ENCODE measurements around the gene MCF2L.

The MCF2L gene

GRCh38 chr13:113120300-113121182 is 151.5 kb downstream of the MCF2L start:
- FAIRE-seq (no peak), DNase-seq (ENCODE audit: insufficient read length, low spot score) (no peak)
- no peak for TF ChIP-seq TAF1 (IDR thresholded peaks at IDR 0.05; ENCODE audit: low read depth, low read length)
- no peak for TF ChIP-seq PAX5 (IDR thresholded peaks at IDR 0.05; ENCODE audit: insufficient read depth, low read length, severe bottlenecking)
- TF ChIP-seq POLR2A (IDR thresholded peaks at IDR 0.05; ENCODE audit: low read depth, low read length), result no peak
- no peak for TF ChIP-seq SPI1 (IDR thresholded peaks at IDR 0.05; ENCODE audit: low read depth, low read length)
- TF ChIP-seq POU2F2 (IDR thresholded peaks at IDR 0.05; ENCODE audit: low read depth, low read length), result no peak
- TF ChIP-seq POLR2AphosphoS5 (IDR thresholded peaks at IDR 0.05; ENCODE audit: low read depth, low read length), result no peak

- FAIRE-seq (no peak), DNase-seq (ENCODE audit: insufficient read length, low spot score) (no peak)
- no peak for TF ChIP-seq TAF1 (IDR thresholded peaks at IDR 0.05; ENCODE audit: low read depth, low read length)
- no peak for TF ChIP-seq POU2F2 (IDR thresholded peaks at IDR 0.05; ENCODE audit: low read depth, low read length)
- no peak for TF ChIP-seq SPI1 (IDR thresholded peaks at IDR 0.05; ENCODE audit: low read depth, low read length)
- no peak for TF ChIP-seq POLR2A (IDR thresholded peaks at IDR 0.05; ENCODE audit: low read depth, low read length)
- TF ChIP-seq POLR2AphosphoS5 (IDR thresholded peaks at IDR 0.05; ENCODE audit: low read depth, low read length), result no peak
- TF ChIP-seq PAX5 (IDR thresholded peaks at IDR 0.05; ENCODE audit: insufficient read depth, low read length, severe bottlenecking), result no peak
These were observed 152.3 kb downstream of the MCF2L start for GRCh38 chr13:113121183-113121927.

- FAIRE-seq (no peak), DNase-seq (ENCODE audit: insufficient read length, low spot score) (no peak)
- TF ChIP-seq TAF1 (IDR thresholded peaks at IDR 0.05; ENCODE audit: low read depth, low read length) (no peak), PAX5 (IDR thresholded peaks at IDR 0.05; ENCODE audit: insufficient read depth, low read length, severe bottlenecking) (no peak), POLR2A (IDR thresholded peaks at IDR 0.05; ENCODE audit: low read depth, low read length) (no peak), POU2F2 (IDR thresholded peaks at IDR 0.05; ENCODE audit: low read depth, low read length) (no peak), POLR2AphosphoS5 (IDR thresholded peaks at IDR 0.05; ENCODE audit: low read depth, low read length) (no peak), SPI1 (IDR thresholded peaks at IDR 0.05; ENCODE audit: low read depth, low read length) (no peak)
These were observed 153.0 kb downstream of the MCF2L start for GRCh38 chr13:113121928-113122471.

DNA sequence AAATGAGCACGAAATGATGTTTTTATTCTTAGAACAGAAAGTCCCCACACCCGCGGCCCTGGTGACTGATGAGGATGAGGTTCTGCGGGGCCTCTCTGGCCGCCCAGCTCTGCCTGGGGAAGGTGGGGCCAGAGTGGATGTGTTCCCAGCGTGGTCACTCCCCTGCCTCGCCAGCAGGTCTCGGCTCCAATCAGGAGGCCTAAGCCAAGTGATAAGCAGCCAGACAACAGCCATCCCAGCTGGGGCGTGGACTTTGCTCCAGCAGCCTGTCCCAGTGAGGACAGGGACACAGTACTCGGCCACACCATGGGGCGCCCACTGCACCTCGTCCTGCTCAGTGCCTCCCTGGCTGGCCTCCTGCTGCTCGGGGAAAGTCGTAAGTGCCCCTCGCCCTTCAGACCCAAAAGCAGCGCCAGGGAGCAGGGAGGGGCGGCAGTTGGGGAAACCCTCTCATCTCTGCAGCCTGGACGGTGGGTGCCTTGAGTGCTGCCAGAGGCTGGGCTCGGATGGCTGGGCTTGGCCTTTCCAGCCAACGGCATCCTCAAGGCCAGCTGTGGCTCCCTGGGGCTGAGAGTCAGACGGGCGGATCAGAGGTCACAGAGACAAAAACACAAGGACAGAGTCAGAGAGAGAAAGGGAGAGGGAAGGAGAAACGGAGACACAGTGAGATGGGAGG is 153.7 kb downstream of the MCF2L start, which contains the start of gene F10:
Gene F10, plus strand, starts transcription at position 250 of the 676 bp plus-strand sequence. Its CDS starts 57 bp downstream, at position 307.
- no peak for DNase-seq (ENCODE audit: insufficient read length, low spot score)
- no peak for TF ChIP-seq POU2F2 (IDR thresholded peaks at IDR 0.05; ENCODE audit: low read depth, low read length)
- no peak for TF ChIP-seq SPI1 (IDR thresholded peaks at IDR 0.05; ENCODE audit: low read depth, low read length)
- no peak for TF ChIP-seq TAF1 (IDR thresholded peaks at IDR 0.05; ENCODE audit: low read depth, low read length)
- TF ChIP-seq POLR2AphosphoS5 (IDR thresholded peaks at IDR 0.05; ENCODE audit: low read depth, low read length), result no peak
- TF ChIP-seq PAX5 (IDR thresholded peaks at IDR 0.05; ENCODE audit: insufficient read depth, low read length, severe bottlenecking), result no peak
- TF ChIP-seq POLR2A (IDR thresholded peaks at IDR 0.05; ENCODE audit: low read depth, low read length), result no peak
- FAIRE-seq, result no peak

- FAIRE-seq, result no peak
- TF ChIP-seq POLR2AphosphoS5 (IDR thresholded peaks at IDR 0.05; ENCODE audit: low read depth, low read length), result no peak
- TF ChIP-seq SPI1 (IDR thresholded peaks at IDR 0.05; ENCODE audit: low read depth, low read length), result no peak
- no peak for TF ChIP-seq TAF1 (IDR thresholded peaks at IDR 0.05; ENCODE audit: low read depth, low read length)
- TF ChIP-seq POU2F2 (IDR thresholded peaks at IDR 0.05; ENCODE audit: low read depth, low read length), result no peak
- no peak for TF ChIP-seq POLR2A (IDR thresholded peaks at IDR 0.05; ENCODE audit: low read depth, low read length)
- no peak for TF ChIP-seq PAX5 (IDR thresholded peaks at IDR 0.05; ENCODE audit: insufficient read depth, low read length, severe bottlenecking)
- DNase-seq (ENCODE audit: insufficient read length, low spot score), result no peak
These were observed 154.5 kb downstream of the MCF2L start for GRCh38 chr13:113123226-113124201.

- no peak for DNase-seq (ENCODE audit: insufficient read length, low spot score)
- TF ChIP-seq POU2F2 (IDR thresholded peaks at IDR 0.05; ENCODE audit: low read depth, low read length) (no peak), SPI1 (IDR thresholded peaks at IDR 0.05; ENCODE audit: low read depth, low read length) (no peak), POLR2AphosphoS5 (IDR thresholded peaks at IDR 0.05; ENCODE audit: low read depth, low read length) (no peak), TAF1 (IDR thresholded peaks at IDR 0.05; ENCODE audit: low read depth, low read length) (no peak), PAX5 (IDR thresholded peaks at IDR 0.05; ENCODE audit: insufficient read depth, low read length, severe bottlenecking) (no peak), POLR2A (IDR thresholded peaks at IDR 0.05; ENCODE audit: low read depth, low read length) (no peak)
- FAIRE-seq, result no peak
These were observed 155.4 kb downstream of the MCF2L start for GRCh38 chr13:113124211-113124970.

DNA sequence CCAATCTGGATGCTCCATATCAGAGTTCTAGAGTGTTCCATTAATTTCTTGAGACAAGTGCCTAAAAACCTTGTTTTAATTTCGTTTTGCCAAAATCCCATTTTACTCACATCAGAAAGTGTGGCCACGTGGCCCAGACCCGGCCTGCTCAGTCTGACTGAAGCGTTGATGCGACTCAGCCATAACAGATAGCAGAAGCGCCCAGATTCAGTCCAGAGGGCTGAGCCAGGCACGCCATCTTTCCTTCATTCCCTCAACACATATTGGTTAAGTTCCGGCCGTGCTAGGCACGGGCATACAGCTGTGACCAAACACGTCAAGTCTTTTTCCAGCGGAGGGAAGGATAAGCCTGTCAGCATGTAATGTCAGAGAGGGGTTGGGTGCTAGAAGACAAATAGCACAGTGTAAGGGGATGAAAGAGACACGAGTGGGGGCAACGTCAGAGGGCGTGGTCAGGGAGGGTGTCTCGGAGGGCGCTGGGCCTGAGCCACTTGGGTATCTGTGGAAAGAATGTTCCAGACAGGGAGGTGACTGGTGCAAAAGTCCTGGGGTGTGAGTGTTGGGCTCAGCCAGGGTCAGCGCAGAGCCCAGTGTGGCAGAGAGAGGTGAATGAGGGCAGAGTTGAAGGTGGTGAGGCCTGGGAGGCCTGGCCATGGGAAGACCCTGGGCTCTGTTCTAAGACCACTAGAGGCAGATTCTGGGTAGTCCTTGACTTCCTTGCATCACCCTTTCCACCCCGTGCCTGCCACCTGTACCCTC is 156.7 kb downstream of the MCF2L start:
- TF ChIP-seq PAX5 (IDR thresholded peaks at IDR 0.05; ENCODE audit: insufficient read depth, low read length, severe bottlenecking), result no peak
- TF ChIP-seq TAF1 (IDR thresholded peaks at IDR 0.05; ENCODE audit: low read depth, low read length), result no peak
- no peak for TF ChIP-seq POLR2A (IDR thresholded peaks at IDR 0.05; ENCODE audit: low read depth, low read length)
- no peak for TF ChIP-seq SPI1 (IDR thresholded peaks at IDR 0.05; ENCODE audit: low read depth, low read length)
- no peak for TF ChIP-seq POLR2AphosphoS5 (IDR thresholded peaks at IDR 0.05; ENCODE audit: low read depth, low read length)
- no peak for TF ChIP-seq POU2F2 (IDR thresholded peaks at IDR 0.05; ENCODE audit: low read depth, low read length)
- DNase-seq (ENCODE audit: insufficient read length, low spot score) (no peak), FAIRE-seq (no peak)

Data from GM12891 (cell line).